Dedifferentiated amniotic fluid mesenchymal stem cell (primary cell): ENCODE results near the gene NMNAT3.
A peak's percentile ranks its signal among the peaks of the same experiment; 100 is the strongest.

ENCODE experiments used
- DNase-seq: peaks from one replicate; pipeline ENCODE4 v3.0.0-alpha.2; 2016; ENCODE audit errors: extremely low spot score

Gene NMNAT3

GRCh38 chr3:139677388-139678155, at the start of gene NMNAT3:
TSS of gene NMNAT3 (minus strand) at chr3:139677972. CDS start at chr3:139627724, 50,248 bp downstream.
- DNase-seq = no peak

GRCh38 chr3:139721370-139721769, 43.6 kb upstream of the NMNAT3 start:
- DNase-seq = no peak

GRCh38 chr3:139718415-139718814, 40.6 kb upstream of the NMNAT3 start:
- peak; percentile 34 for DNase-seq

- no peak for DNase-seq
Observed at GRCh38 chr3:139716908-139717485, 39.2 kb upstream of the NMNAT3 start.

GRCh38 chr3:139715743-139716360, 38.1 kb upstream of the NMNAT3 start:
- no peak for DNase-seq

GRCh38 chr3:139715166-139715565, 37.4 kb upstream of the NMNAT3 start:
- no peak for DNase-seq

- no peak for DNase-seq
Observed at GRCh38 chr3:139710212-139710611, 32.4 kb upstream of the NMNAT3 start.

GRCh38 chr3:139705631-139706030, 27.9 kb upstream of the NMNAT3 start:
- DNase-seq = no peak

- DNase-seq = no peak
Observed at GRCh38 chr3:139696314-139696604, 18.5 kb upstream of the NMNAT3 start.

- DNase-seq = no peak
Observed at GRCh38 chr3:139695426-139696313, 17.9 kb upstream of the NMNAT3 start.

GRCh38 chr3:139695007-139695406, 17.2 kb upstream of the NMNAT3 start:
- DNase-seq = no peak

GRCh38 chr3:139694542-139694941, 16.8 kb upstream of the NMNAT3 start:
- DNase-seq = no peak

GRCh38 chr3:139691619-139692018, 13.8 kb upstream of the NMNAT3 start:
- no peak for DNase-seq

GRCh38 chr3:139689708-139690228, 12.0 kb upstream of the NMNAT3 start:
- DNase-seq = no peak

- no peak for DNase-seq
Observed at GRCh38 chr3:139689122-139689521, 11.3 kb upstream of the NMNAT3 start.

- no peak for DNase-seq
Observed at GRCh38 chr3:139687431-139687830, 9.7 kb upstream of the NMNAT3 start.

GRCh38 chr3:139686624-139687023, 8.9 kb upstream of the NMNAT3 start:
- no peak for DNase-seq

GRCh38 chr3:139686206-139686605, 8.4 kb upstream of the NMNAT3 start:
- no peak for DNase-seq

- DNase-seq = no peak
Observed at GRCh38 chr3:139679220-139679775, 1.5 kb upstream of the NMNAT3 start.

- no peak for DNase-seq
Observed at GRCh38 chr3:139676632-139677387, 962 bp downstream of the NMNAT3 start.

- no peak for DNase-seq
Observed at GRCh38 chr3:139676108-139676507, 1.7 kb downstream of the NMNAT3 start.
